ENCODE results near the gene C1orf105. TPM values are rescaled to one million over a fixed set of nuclear protein-coding genes. Genes with fewer than 3 reads are reported as not detected.

Gene C1orf105
- total RNA-seq, 1 experiment from 2014 or later, result not detected

DNA sequence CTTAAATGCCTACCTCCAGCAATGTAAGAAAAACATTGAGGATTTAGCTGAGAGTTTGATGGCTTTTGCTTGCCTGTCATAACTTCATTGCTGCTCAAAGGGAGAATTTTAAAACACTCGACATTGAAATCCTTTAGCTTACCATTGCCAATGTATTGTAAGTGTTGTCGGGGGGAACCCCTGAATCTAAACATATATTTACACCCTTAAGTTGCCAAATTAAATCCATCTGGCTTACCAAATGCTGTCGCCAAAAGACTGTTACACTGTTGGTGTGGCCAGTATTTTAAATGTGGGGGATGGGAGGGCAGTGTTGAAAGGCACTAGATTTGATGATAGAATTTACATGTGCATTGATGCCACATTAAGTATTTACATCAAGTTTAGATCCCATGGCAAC is 24.9 kb upstream of the C1orf105 start:
- no peak for DNase-seq (ENCODE audit: low read depth)

DNA sequence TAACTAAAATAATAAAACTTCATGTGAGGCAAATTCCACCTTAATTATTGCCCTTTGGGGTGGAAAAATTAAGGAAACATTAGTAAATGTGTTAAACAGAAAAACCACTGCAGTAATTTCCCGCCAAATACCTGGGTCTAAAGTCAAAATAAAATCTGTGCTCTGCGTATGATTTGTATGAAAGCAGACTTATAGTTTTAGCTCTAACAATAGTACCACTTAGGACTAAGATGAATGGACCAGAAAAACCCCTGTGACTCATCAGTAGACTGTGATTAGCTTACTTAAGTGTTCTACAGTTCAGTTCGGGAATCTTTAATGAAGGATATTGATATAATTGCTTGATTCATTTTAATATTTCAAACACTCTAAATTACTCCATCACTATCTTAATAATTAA is 23.3 kb upstream of the C1orf105 start:
- DNase-seq (ENCODE audit: low read depth), result peak; percentile 23

DNA sequence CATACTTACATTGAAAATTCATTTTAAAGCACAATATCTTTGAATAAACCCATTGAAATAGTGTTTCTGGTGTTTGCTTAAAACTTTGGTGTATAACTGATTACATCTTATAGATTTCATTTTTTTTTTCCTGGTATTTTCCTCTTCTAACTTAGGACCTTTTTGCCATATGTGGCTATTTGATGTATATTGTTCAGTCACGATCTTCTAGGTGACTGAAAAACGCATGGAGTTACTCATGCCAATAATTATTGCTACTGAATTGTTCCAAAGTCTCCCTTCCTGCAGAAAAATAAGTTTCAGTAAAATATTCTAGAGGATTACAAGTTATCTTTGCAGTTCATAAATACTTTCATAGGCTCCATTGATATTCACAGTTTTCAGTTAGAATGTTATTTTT is 22.9 kb upstream of the C1orf105 start:
- DNase-seq (ENCODE audit: low read depth), result no peak

DNA sequence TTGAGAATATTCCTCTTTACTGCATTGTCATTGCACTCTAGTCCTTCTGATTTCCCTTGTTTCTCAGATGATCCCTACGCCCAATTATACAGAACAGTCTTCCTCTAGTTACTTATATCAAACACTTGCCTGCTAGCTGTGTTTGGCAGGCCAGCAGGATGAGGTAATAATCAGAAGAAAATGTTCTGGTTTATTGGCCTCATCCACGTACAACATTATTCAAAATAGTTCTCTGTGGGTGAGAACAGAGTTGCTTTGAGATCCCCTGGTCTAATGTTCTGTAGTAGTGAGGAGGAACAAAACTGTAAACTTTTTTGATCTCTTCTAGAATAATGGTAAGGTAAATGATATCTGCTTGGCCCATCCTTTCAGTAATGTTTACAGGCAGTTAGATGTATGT is 22.3 kb upstream of the C1orf105 start:
- no peak for DNase-seq (ENCODE audit: low read depth)

DNA sequence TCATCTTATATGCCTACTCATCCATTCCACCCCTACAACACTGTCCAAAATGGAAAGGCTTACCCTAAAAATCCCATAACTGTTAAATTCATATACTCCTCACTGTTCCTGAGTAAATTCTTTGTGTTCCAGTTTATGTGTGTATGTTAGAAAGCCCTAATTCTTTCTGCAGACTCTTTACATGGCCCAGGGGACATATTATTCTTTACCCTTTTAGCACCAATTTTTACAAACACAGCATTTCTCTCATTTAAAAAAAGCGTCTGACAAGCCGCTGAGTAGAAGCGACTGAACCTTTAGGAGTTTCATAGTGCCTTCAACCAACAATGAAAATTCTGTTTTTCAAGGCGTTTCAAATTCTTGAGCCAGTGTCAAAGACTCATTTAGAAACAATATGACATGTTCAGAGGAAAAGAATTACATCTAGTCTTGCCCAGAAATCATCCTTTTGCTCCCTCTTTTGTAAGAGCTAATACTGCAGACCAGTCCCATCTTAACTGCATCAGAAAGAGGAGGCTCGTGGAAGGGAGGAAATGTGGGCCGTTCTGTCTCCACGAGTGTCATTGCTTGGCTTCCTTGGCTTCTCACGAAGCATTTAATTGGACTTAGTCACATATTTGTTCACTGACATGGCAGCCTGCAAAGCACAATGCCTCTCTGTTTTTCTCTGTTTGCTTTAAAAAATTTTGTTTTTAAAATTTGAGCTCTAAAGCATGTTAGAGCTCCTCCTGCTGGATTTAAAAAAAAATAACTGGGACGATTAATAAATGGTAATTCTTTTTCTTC is 21.3 kb upstream of the C1orf105 start:
- peak; percentile 91 for DNase-seq (ENCODE audit: low read depth)

DNA sequence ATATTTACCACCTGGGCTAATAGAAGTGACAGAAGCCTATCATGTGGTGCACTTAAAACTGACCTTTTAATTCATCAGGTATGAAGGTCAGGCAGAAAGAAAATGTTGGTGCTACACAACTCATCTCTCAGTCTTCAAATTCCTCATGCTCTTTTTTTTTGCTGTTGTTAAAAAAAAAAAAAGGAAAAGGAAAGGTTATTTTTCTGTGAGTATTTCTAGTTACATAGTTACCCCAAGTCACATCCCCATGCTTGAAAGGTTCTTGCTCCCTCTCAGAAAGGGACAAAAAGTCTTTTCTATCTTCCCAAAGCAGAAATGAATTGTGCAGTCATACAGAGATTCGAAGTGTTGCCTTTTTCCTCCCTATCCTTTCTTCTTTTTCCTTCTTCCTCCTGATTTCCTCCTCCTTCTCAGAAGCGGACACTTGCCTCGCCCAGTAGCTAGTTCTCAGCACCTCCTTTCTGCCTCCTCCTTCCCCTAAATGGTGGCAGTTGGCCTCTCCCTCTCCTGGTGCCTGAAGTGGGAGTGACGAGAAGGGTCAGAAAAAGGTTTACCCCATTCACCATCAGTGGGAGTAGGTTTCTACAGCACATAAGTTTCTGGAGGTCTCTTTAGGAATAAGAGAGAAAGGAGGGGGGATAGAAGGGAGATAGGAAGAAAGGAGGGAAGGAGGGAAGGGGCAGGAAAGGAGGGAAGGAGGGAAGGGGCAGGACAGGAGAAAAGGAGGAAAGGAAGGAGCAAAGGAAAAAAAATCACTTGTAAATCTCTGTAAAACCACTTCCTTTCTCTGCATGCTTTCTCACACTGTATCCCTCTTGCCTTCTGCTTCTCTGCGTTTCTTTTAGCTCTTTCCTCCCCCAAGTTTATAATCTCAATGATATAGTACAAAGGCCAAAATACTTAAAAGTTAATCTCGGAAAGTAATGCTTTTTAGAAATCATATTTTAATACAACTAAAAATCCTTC is 20.4 kb upstream of the C1orf105 start:
- peak; percentile 19 for DNase-seq (ENCODE audit: low read depth)

DNA sequence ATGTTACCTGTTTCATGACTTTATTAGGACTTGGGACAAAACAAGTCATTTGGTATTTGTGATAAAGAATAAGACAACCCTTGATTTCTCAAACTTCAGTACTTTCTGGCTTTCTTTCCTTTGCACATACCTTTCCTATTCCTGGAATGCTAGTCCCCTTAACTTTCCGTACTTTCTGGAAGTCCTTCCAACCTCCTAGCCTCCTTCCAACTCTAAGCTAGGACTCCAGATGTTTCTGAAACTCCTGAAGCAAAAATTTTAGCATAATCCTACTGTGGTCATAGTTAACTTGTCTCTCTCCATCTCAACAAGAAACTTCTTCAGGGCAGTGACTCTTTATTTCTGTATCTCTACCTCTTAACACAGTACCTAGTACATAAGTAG is 19.8 kb upstream of the C1orf105 start:
- DNase-seq (ENCODE audit: low read depth), result no peak

DNA sequence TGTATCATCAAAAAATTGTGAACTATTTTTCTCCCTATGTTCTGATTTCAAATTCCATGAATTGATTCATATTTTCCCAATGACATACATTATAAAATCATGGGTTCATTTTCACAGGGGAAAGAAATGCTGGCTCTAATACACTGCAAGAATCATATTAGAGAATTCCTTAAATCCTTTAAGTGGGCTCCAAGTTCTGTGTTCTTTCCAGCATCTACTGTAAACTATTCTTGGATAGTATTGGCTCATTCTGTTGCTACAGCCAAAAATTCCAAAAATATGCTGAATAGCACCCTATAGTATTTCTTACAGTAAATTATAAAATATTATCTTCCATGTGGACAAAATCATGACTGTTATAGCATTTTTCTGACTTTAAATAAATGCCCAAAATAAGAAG is 19.0 kb upstream of the C1orf105 start:
- DNase-seq (ENCODE audit: low read depth), result no peak

DNA sequence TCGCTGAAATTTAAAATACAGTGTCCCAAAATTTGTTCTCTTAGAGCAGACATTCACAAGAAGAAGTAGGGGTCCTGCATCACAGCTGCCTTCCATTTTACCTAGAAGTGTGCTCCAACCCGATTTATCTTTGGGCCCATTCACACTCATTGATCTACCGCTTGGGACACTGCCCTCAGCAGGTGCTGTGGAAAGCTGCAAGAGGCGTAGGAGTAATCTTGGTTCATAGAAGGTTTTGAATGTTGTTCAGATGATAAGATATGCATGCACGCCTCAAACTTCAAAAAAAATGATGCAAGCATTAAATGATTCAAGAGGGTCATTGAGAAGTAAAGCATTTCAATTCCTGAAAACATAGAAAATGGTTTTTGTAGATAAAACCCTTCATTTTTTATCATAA is 18.6 kb upstream of the C1orf105 start:
- DNase-seq (ENCODE audit: low read depth), result no peak

DNA sequence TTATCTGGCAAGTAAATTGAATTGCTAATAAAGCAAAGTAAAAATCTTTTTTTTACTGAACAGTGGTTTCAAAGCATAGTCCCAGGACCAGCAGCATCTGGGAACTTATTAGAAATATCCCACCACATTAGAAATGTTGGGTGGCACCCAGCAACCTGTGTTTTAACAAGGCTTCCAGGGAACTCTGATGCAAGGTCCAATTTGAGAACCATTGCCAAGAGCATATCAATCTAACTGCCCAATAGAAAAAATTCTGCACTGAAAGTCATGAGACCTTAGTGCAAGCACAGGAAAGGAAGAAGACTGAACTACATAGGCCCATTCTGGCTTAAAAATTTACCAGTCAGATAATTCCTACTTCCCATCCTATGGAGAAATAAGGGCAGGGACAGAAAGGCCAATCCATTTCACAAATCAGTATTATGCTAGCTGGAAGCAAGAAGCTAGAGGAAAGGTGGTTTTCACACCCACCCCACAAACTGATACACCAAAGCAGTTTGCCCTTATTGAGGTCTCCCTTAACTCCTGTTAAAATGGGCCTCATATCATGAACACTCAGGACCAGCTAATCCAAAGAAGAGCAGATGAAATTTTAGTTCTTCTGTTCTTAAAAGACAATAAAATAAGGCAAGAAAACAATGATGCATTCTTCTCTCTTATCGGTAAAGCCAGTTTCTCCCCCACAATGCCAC is 17.5 kb upstream of the C1orf105 start:
- no peak for DNase-seq (ENCODE audit: low read depth)

DNA sequence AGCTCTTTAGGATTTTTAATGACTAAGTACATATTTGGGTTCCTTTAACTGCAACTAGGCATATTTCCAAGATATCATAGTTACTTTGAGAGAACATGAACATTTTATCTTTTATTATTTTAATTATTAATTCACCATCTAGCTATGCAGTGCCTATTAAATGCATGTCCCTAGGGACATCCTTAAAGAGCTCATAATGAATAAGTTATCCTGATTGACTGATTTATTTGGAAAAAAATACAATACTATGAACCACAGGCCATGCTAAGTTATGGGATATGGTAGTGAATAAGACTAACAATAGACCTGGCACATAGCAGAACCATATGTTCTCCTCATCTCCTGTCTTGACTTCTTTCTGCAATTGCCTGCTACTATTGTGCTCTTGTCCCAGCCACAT is 16.4 kb upstream of the C1orf105 start:
- DNase-seq (ENCODE audit: low read depth), result no peak

DNA sequence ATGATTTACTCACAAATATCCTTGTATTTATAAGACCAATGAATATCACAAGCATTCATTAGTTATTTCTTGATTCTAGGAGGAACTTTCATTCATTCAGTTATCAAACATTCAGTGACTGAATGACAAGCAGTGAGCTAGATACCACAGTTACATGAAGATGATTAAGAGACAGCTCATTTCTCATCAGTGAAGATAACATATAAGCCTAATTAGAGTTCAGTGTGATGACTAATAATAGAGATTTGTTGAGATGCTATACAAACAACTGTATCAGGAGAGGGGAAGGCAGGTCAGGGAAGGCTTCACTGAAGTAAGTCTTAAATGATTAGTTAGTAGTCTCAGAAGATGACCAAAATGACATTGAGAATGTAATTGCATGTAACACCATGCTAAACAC is 14.6 kb upstream of the C1orf105 start:
- no peak for DNase-seq (ENCODE audit: low read depth)

DNA sequence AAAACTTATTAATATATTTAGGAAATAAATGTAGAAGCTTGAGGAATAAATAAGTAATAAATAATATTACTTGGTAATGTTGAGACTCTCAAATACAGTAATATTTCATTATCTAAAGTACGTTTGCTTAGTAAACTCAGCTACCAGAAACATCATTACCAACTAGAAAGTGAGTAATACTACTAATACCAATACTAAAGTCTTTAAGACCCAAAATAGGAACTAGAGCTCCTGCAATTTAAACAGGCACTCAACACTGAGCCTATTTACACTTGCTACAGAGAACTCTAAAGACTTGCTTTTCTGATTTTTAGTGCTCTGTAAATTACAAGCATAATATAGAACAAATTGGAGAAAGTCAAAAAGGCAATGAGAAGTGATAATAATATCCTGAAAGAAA is 13.5 kb upstream of the C1orf105 start:
- DNase-seq (ENCODE audit: low read depth), result no peak

DNA sequence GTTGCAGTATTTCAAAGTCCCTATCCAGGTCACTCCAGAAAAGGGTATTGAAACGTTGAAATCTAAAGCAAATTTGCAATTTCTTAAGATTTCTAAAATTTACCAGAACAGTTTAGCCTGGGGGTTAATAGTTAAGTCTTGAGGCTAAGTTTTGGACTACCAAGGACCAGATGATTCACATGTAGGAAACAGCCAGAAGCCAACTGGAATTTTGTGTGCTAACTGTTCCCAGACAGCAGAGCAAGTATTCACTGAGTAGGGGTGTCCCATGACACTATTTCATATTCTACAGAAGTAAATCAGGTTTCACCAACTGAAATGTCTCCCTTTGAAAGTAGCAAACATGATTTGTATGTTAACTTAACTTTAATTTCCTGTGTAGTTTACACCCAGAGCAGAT is 11.5 kb upstream of the C1orf105 start:
- DNase-seq (ENCODE audit: low read depth), result no peak

DNA sequence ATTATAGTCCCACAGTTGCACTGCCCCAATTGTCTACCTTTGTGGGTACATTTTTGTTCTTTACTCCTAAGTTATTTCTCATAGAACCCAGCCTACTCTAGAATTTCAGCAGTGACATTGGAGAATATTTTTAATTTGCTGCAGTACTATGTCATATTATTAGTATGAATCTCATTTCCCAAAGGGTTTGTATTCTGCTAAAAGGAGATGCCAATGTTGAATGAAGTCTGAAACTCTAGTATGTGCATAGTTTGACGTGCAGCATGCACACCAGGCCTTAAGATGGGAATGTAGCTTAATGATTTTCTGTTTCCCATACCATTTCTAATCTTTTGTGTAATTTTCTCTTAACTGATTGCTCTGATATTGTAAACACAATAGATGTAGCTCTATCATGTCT is 10.5 kb upstream of the C1orf105 start:
- no peak for DNase-seq (ENCODE audit: low read depth)

DNA sequence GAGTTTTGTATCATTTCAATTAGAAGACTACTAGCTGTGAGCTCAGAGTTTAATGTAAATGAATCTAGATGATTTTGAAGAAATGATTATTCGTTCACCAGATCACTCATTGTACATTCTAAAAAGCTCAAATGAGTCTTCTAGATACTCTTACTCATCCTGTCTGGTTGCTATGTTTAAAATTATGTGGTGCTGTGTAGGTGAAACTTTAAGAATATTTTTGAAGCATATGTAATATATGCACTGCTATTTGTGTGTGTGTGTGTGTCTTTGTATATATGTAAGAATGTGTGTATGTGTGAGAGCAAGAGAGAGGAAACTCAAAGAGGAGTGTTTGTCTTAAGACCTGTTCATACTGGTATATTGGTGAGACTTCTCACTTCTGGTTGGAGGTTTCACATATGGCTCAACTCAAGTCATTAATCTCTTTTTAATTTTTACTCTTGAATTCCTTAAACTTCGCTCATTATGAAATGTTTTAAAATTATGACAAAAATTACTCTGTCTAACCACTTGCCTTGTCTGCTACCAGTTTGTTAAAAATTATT is 8.6 kb upstream of the C1orf105 start:
- DNase-seq (ENCODE audit: low read depth), result no peak

DNA sequence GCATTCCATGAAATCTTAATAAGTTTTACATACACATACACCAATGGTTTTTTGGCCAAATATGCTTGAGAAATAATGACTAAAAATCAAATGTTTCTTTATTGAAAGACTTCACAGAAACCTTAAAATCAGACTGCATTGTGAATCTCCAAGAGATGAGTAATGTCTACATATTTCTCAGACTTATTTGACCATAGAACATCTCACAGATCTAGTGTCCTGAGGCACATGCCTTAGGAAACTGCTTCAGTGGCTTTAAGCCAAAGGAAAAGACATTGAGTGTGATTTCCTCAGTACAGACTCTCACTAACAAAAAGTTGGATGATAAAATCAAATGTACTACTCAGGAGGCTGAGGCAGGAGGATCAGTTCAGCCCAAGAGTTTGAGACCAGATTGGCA is 6.2 kb upstream of the C1orf105 start:
- no peak for DNase-seq (ENCODE audit: low read depth)

DNA sequence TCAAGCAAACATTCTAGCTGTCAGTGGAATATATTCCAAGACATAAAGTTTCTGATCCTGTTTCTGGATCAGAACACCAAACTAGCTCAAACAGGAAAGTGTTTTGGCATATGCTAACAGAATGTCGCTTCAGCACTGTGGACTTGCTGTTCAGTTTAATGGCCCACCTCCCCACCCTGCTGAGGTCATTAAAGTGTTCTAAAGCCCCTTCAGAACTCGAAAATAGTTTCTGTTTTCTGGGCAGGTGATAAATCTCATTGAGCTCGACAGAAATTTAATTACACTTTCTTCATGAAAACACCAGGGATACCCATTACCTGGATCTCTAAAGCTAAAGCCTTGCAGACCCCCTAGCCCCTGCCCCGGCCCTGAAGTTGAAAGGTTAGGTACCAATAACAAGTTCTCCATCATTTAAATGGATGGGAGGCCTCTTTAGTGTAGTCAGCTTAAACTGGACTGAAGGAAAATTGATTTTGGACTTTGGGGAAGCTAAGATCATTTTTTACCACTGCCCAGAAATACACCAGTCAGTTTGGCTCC is 3.9 kb upstream of the C1orf105 start:
- no peak for DNase-seq (ENCODE audit: low read depth)

DNA sequence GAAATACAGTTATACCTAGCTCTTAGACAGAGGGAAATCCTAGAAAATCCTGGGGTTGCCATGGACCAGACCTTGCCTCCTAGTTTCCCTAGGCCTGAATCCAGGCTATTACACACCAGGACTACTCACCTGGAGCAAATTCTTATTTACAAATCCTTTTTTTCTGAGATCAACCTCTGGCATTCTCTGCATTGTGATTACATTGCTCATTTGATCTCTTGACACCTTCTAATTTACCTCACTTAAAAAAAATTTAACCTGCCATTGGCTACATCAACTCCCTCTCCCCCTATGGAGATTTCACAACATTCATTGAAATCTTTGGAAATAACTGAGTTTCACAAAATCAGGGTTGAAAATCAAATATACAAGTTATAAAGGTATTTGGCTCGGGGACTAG is 2.9 kb upstream of the C1orf105 start:
- DNase-seq (ENCODE audit: low read depth), result peak; percentile 37

DNA sequence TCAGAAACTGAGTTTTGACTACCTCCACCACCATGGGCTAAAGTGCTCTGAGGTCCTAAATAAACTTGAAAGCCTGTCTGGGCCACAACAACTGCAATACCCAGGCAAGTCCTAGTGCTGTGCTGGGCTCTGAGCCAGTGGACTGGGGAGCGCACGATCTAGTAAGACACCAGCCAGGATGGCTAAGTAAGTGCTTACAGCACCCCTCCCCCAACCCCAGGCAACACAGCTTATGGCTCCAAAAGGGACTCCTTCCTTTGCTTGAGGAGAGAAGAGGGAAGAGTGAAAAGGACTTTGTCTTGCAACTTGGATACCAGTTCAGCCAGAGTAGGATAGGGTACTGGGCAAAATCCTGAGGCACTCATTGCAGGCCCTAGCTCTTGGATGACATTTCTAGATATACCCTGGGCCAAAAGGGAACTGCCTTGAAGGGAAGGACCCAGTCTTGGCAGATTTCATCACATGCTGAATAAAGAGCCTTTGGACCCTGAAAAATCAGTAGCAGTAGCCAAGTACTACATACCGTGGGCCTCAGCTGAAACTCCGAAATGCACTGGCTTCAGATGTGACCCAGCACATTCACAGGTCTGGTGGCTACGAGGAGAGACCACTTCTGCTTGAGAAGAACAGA is 1.6 kb downstream of the C1orf105 start:
- DNase-seq (ENCODE audit: low read depth), result no peak

DNA sequence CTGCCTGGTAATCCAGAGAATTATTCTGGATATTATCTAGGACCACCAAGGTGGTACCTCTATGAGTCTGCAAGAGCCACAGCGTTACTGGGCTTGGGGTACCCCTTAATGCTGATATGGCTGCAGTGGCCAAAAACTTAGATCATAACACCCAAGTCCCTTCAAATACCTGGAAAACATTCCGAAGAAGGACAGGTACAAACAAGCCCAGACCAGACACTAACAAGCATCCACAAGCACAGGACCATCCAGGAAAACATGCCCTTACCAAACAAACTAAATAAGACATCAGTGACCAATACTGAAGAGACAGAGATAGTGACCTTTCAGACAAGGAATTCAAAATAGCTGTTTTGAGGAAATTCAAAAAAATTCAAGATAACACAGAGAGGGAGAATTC is 2.9 kb downstream of the C1orf105 start:
- no peak for DNase-seq (ENCODE audit: low read depth)

All from HT1080 (cell line).